HG02981 (cell line): ENCODE results near the gene CRYGD.
"Not testable (repeated sequence)": the region's sequence is repeated elsewhere in the genome, so short reads cannot be mapped to it uniquely, and the experiment has no call there.

Source experiments
- ATAC-seq: cut with Tn5 transposase; IDR thresholded peaks from one replicate; pipeline ENCODE4 v1.9.1; 2021; ENCODE audit warnings: mild to moderate bottlenecking, moderate library complexity; ENCODE audit not compliant: unreplicated experiment

The CRYGD gene

GRCh38 chr2:208130712-208131110 is 6.4 kb upstream of the CRYGD start:
- no peak for ATAC-seq

- ATAC-seq: no peak
These were observed 5.7 kb upstream of the CRYGD start, which contains the start of gene CRYGC for GRCh38 chr2:208129744-208130711. Gene CRYGC, minus strand, starts transcription at chr2:208129828. Its CDS starts 36 bp downstream, at chr2:208129792.

GRCh38 chr2:208128136-208128535 is 3.8 kb upstream of the CRYGD start:
- ATAC-seq: no peak

- ATAC-seq: no peak
These were observed 2.8 kb upstream of the CRYGD start for GRCh38 chr2:208127090-208127489.

- no peak for ATAC-seq
These were observed 927 bp upstream of the CRYGD start for GRCh38 chr2:208125251-208125650.

GRCh38 chr2:208122248-208122647 is 2.1 kb downstream of the CRYGD start:
- ATAC-seq: no peak

GRCh38 chr2:208118918-208119317 is 5.4 kb downstream of the CRYGD start:
- ATAC-seq: no peak

GRCh38 chr2:208117390-208117789 is 6.9 kb downstream of the CRYGD start:
- ATAC-seq: not testable (repeated sequence)

GRCh38 chr2:208112969-208113368 is 11.4 kb downstream of the CRYGD start:
- no peak for ATAC-seq

GRCh38 chr2:208112273-208112745 is 12.0 kb downstream of the CRYGD start:
- ATAC-seq: not testable (repeated sequence)

GRCh38 chr2:208103616-208104015 is 20.7 kb downstream of the CRYGD start:
- no peak for ATAC-seq

GRCh38 chr2:208101716-208102631 is 22.4 kb downstream of the CRYGD start:
- no peak for ATAC-seq

- no peak for ATAC-seq
These were observed 24.4 kb downstream of the CRYGD start for GRCh38 chr2:208099682-208100470.

- not testable (repeated sequence) for ATAC-seq
These were observed 25.6 kb downstream of the CRYGD start for GRCh38 chr2:208098701-208099100.

GRCh38 chr2:208098267-208098666 is 26.1 kb downstream of the CRYGD start:
- no peak for ATAC-seq

GRCh38 chr2:208097801-208098200 is 26.5 kb downstream of the CRYGD start:
- no peak for ATAC-seq

GRCh38 chr2:208097313-208097712 is 27.0 kb downstream of the CRYGD start:
- no peak for ATAC-seq

GRCh38 chr2:208096080-208096479 is 28.2 kb downstream of the CRYGD start:
- ATAC-seq: no peak

- no peak for ATAC-seq
These were observed 31.2 kb downstream of the CRYGD start for GRCh38 chr2:208093128-208093527.

- no peak for ATAC-seq
These were observed 32.1 kb downstream of the CRYGD start for GRCh38 chr2:208092093-208092832.
